ENCODE measurements around the gene MTHFSD.

GRCh38 chr16:86573646-86574508 is 18.8 kb upstream of the MTHFSD start:
- TF ChIP-seq, protein P1, sequence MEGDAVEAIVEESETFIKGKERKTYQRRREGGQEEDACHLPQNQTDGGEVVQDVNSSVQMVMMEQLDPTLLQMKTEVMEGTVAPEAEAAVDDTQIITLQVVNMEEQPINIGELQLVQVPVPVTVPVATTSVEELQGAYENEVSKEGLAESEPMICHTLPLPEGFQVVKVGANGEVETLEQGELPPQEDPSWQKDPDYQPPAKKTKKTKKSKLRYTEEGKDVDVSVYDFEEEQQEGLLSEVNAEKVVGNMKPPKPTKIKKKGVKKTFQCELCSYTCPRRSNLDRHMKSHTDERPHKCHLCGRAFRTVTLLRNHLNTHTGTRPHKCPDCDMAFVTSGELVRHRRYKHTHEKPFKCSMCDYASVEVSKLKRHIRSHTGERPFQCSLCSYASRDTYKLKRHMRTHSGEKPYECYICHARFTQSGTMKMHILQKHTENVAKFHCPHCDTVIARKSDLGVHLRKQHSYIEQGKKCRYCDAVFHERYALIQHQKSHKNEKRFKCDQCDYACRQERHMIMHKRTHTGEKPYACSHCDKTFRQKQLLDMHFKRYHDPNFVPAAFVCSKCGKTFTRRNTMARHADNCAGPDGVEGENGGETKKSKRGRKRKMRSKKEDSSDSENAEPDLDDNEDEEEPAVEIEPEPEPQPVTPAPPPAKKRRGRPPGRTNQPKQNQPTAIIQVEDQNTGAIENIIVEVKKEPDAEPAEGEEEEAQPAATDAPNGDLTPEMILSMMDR (IDR thresholded peaks at IDR 0.05; ENCODE audit: poor library complexity, severe bottlenecking): no peak
- TF ChIP-seq EZH2 (IDR thresholded peaks at IDR 0.05; ENCODE audit: borderline replicate concordance, insufficient read depth, low read length, poor library complexity, severe bottlenecking) (no peak), EP300 (conservative IDR thresholded peaks at IDR 0.05; ENCODE audit: poor library complexity, severe bottlenecking) (no peak)
